Common myeloid progenitor, CD34-positive (primary cell): ENCODE data around the gene C2CD3.

ENCODE experiments used
- CTCF ChIA-PET: fragments of 350-600 bp; sonication (Branson Sonifier 250); formaldehyde crosslinking; loops from one replicate; lab custom pipeline; 2021; ENCODE audit warnings: antibody characterized with exemption; lab: Charles Lee
- POLR2A ChIA-PET: fragments of 350-600 bp; sonication (Branson Sonifier 250); formaldehyde crosslinking; loops from one replicate; lab custom pipeline; 2021; ENCODE audit warnings: antibody characterized with exemption; lab: Charles Lee
- DNase-seq, 3 donors: peaks; one replicate each; pipeline versions ENCODE4 v3.0.0 to v3.0.0-alpha.2; 2013
- H3K27ac ChIP-seq, 2 experiments: 1 replicate in 1 of 2; 2 replicates in 1 of 2; pipeline ENCODE4 v1.7.0; 2013; ENCODE audit warnings: inconsistent platforms in 2 of 2, low read length in 2 of 2, mild to moderate bottlenecking in 2 of 2, low read depth in 1 of 2, moderate library complexity in 1 of 2; ENCODE audit not compliant: severe bottlenecking in 2 of 2, insufficient read depth in 1 of 2, poor library complexity in 1 of 2
- H3K27me3 ChIP-seq, 5 experiments: replicated peaks in 2 of 5; 1 replicate in 3 of 5; 2 replicates in 2 of 5; pipeline versions ENCODE4 v1.6.1 to v1.7.0; 2013; ENCODE audit warnings: low read length in 4 of 5, mild to moderate bottlenecking in 2 of 5, moderate library complexity in 2 of 5, inconsistent platforms in 1 of 5; ENCODE audit not compliant: insufficient read depth in 5 of 5, control insufficient read depth in 4 of 5
- H3K36me3 ChIP-seq, 4 experiments: 1 replicate in 2 of 4; 2 replicates in 2 of 4; pipeline versions ENCODE4 v1.6.1 to v1.7.0; 2013; ENCODE audit warnings: low read length in 3 of 4, control low read depth in 1 of 4, mild to moderate bottlenecking in 1 of 4; ENCODE audit not compliant: control insufficient read depth in 4 of 4, insufficient read depth in 4 of 4
- H3K4me1 ChIP-seq, 4 experiments: 1 replicate in 3 of 4; 2 replicates in 1 of 4; pipeline versions ENCODE4 v1.6.1 to v1.7.1; 2013; ENCODE audit warnings: low read length in 3 of 4, mild to moderate bottlenecking in 3 of 4, control low read depth in 1 of 4, inconsistent platforms in 1 of 4, moderate library complexity in 1 of 4; ENCODE audit not compliant: control insufficient read depth in 4 of 4, insufficient read depth in 4 of 4; ENCODE audit errors: control extremely low read depth in 1 of 4
- H3K4me3 ChIP-seq, 7 experiments: 1 replicate in 4 of 7; 2 replicates in 3 of 7; pipeline versions ENCODE4 v1.5.1 to v1.7.0; 2013; ENCODE audit warnings: mild to moderate bottlenecking in 7 of 7, low read length in 6 of 7, moderate library complexity in 6 of 7, inconsistent platforms in 2 of 7, low read depth in 2 of 7, control low read depth in 1 of 7; ENCODE audit not compliant: insufficient read depth in 4 of 7, control insufficient read depth in 1 of 7; ENCODE audit errors: extremely low read depth in 1 of 7
- H3K9me3 ChIP-seq, 5 experiments: 1 replicate in 4 of 5; 2 replicates in 1 of 5; pipeline versions ENCODE4 v1.6.1 to v1.7.1; 2013; ENCODE audit warnings: low read length in 4 of 5, mild to moderate bottlenecking in 2 of 5, inconsistent platforms in 1 of 5, low read depth in 1 of 5, moderate library complexity in 1 of 5; ENCODE audit not compliant: control insufficient read depth in 4 of 5, insufficient read depth in 2 of 5; ENCODE audit errors: control extremely low read depth in 1 of 5
- WGBS: methylation state at CpG from one replicate; pipeline ENCODE4 v1.1.5; 2013; ENCODE audit not compliant: insufficient coverage; 5-methylcytosine and 5-hydroxymethylcytosine counted together

The C2CD3 gene

DNA sequence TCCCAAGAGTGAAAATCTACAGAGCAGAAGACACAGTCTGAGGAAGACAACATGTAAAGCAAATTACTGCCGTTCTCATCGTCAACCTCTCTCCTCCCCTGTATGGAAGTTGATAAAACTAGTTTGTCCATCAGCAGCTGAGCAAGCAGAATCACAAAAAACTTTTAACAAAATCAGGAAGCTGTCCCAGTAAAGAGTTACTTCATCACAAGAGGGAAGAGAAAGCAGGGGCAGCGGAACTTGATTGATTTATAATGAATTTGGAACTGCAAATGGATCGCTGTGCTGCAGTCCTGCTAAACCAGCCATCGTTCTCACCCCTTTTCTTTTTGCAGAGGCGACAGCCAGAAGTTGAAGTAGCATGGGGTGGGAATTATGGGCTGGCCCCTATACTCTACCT lies 148.3 kb downstream of the C2CD3 start:
- no peak for DNase-seq
- ChIA-PET POLR2A (no interaction called here), CTCF (no interaction called here)
- WGBS = 87% methylated on average over 3 of the region's 6 CpGs
- H3K27ac ChIP-seq = no peak overlapping the region
- no peaks in the 10 kb centered on the region for H3K9me3 ChIP-seq
- peaks cover 0 to 43% (median 34%) of the 10 kb centered on the region in 4 experiments for H3K4me1 ChIP-seq
- no peak overlapping the region for H3K4me3 ChIP-seq
- H3K36me3 ChIP-seq = peaks cover 0 to 25% (median 7%) of the 10 kb centered on the region in 4 experiments
- H3K27me3 ChIP-seq = no peaks in the 10 kb centered on the region

DNA sequence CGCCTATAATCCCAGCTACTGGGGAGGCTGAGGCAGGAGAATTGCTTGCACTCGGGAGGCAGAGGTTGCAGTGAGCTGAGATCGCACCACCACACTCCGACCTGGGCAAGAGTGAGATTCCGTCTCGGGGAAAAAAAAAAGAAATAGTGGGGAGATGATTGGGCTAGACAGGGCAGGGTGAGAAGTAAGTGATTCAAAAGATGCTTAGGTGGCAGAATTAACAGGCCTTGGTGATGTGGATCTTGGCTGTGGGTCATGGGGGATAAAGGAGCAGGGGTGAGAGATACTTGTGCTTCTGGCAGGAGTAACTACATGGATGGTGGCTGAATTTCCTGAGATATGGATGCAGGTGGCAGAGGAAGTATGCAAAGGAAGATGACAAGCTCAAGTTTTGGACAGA lies 148.8 kb downstream of the C2CD3 start:
- POLR2A ChIA-PET = interaction anchor here (1.2 kb wide), 1 partner anchor 54 kb away, joined by 3 read pairs; no protein-coding TSS in a partner anchor
- WGBS = 98% methylated on average over 6 of the region's 6 CpGs
- no peak overlapping the region for H3K4me3 ChIP-seq
- no peak for DNase-seq
- H3K4me1 ChIP-seq = peaks cover 0 to 43% (median 34%) of the 10 kb centered on the region in 4 experiments
- H3K27me3 ChIP-seq = no peaks in the 10 kb centered on the region
- CTCF ChIA-PET = interaction anchor here (0.8 to 0.9 kb wide), 2 partner anchors 42 to 65 kb away, joined by 3 read pairs; no protein-coding TSS in a partner anchor
- no peaks in the 10 kb centered on the region for H3K9me3 ChIP-seq
- no peak overlapping the region for H3K27ac ChIP-seq
- peaks cover 2 to 30% (median 7%) of the 10 kb centered on the region in 4 experiments for H3K36me3 ChIP-seq

DNA sequence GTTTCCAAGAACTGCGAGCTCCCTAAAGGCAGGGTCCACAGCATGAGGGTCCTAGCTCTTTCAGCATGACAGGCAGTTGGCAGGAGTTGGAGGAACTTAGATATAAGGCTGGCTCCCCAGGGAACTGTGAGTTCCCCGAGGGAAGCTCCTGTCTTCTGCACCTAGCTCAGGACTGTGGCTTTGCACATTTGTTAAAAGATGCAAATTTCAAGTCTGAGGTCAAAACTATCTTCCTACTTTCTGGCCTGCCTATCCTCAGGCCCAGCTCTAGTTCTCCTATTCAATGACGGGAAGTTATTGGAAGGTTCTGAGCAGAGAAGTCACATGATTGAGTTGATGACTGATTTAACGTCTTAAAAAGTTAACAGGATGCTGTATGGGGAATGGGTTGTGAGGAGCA lies 150.3 kb downstream of the C2CD3 start:
- H3K9me3 ChIP-seq = no peaks in the 10 kb centered on the region
- no peaks in the 10 kb centered on the region for H3K27me3 ChIP-seq
- WGBS = 40% methylated on average over 3 of the region's 4 CpGs
- no peak overlapping the region for H3K4me3 ChIP-seq
- H3K4me1 ChIP-seq = peaks cover 0 to 41% (median 35%) of the 10 kb centered on the region in 4 experiments
- DNase-seq = peak in 2 of 3 donors; percentile 48 to 55
- ChIA-PET CTCF (interaction anchor here (1.1 to 1.6 kb wide), 3 partner anchors 10 to 50 kb away, joined by 3 to 4 read pairs (median 3); no protein-coding TSS in a partner anchor), POLR2A (no interaction called here)
- peaks cover 2 to 36% (median 11%) of the 10 kb centered on the region in 4 experiments for H3K36me3 ChIP-seq
- H3K27ac ChIP-seq = no peak overlapping the region

DNA sequence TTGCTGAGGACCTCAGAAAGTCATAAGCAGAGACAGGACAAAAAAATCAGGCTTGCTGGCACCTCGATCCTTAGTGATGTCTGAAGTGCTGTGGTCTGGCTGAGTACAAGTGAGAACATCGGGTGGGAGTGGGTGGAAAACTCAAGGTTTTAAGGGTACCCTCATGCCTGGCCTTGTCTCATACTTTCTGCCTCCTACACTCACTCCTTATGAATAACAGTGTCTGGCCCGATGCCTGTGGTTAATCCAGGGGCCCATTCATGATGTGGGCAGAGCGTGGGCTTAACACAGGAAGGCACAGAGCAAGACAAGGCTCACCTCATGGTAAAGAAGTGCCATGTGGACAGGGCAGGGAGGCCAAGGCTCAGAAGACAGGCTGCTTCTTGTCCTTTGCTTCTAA lies 150.9 kb downstream of the C2CD3 start:
- Histone ChIP-seq H3K4me3 (no peak overlapping the region), H3K9me3 (no peaks in the 10 kb centered on the region), H3K36me3 (peaks cover 2 to 34% (median 10%) of the 10 kb centered on the region in 4 experiments), H3K4me1 (peaks cover under 1 to 48% (median 41%) of the 10 kb centered on the region in 4 experiments), H3K27ac (peak overlapping the region in 1 of 2 experiments; percentile 67), H3K27me3 (no peaks in the 10 kb centered on the region)
- DNase-seq = peak in 2 of 3 donors; percentile 17 to 30
- WGBS = 43% methylated on average over 2 of the region's 4 CpGs
- ChIA-PET POLR2A (no interaction called here), CTCF (interaction anchor here (0.9 to 1.6 kb wide), 4 partner anchors 10 to 52 kb away, joined by 3 to 4 read pairs (median 3); no protein-coding TSS in a partner anchor)

DNA sequence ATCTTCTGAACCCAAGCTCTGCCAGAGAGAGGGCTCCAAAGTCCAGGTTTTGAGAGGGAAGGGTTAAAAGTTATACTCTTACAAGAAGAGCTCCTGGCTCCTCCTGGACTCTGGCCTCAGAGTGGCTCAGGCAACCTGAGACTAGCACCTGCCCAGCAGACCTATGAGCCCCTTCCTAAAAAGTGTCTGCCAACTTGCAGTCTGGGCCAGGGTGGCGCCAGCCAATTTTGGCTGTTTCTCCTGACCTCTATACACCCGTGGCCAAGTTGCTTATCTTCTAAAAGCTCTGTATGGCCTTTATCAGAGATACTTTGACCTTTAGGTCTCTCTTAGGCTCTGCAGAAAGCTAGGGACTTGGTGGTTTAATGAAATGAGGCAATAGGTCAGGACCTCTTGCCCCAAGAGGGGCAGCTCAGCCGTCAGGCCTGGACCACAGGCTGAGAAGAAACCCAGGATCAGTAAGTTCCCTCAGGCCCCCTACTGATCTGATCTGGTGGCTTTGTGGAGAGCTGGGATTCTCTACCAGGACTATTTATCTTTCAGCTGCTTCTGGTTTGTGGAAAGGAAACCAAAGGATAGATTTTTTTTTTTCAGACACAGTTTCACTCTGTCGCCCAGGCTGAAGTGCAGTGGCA lies 151.6 kb downstream of the C2CD3 start:
- no peak for DNase-seq
- Histone ChIP-seq H3K27ac (peak overlapping the region in 1 of 2 experiments; percentile 67), H3K4me1 (peaks cover 4 to 55% (median 48%) of the 10 kb centered on the region in 4 experiments), H3K36me3 (peaks cover 2 to 34% (median 10%) of the 10 kb centered on the region in 4 experiments), H3K27me3 (no peaks in the 10 kb centered on the region), H3K9me3 (no peaks in the 10 kb centered on the region), H3K4me3 (no peak overlapping the region)
- ChIA-PET POLR2A (no interaction called here), CTCF (interaction anchor here (0.9 to 2.6 kb wide), 8 partner anchors 9 to 52 kb away, joined by 3 to 10 read pairs (median 4); no protein-coding TSS in a partner anchor)
- WGBS = 77% methylated on average over 3 of the region's 4 CpGs

DNA sequence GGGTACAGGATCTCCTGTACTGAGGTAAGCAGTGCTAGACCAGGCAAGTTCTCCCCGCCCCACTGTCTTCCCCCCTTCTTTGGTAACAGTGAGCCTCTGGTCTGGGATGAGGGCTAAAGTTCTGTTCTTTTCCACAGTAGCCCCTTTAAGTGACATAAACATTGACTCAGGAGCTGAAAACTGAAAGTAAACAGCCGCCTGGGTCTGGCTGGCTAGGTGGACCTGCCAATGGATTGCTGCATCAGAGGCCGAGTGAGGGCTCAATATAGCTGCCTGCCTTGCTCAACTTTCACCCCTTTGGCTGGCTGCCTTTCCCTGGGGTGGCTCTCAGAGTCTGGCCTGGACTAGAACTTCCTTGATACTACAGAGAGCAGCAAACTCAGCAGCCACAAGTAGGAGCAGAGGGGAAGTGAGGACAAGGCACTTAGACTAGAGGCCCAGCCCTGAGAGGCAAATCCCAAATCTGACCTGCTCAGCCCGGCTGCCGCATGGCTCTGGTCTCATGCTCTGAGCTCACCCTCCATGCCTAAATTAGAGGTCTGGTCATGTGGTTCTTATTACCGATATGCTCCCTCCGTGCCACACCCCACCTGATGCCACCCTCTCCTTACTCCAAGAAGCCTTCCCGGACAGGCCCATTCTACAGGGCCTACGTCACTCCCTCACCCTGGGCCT lies 152.3 kb downstream of the C2CD3 start:
- WGBS = 74% methylated on average over 9 of the region's 9 CpGs
- Histone ChIP-seq H3K36me3 (peaks cover 2 to 31% (median 11%) of the 10 kb centered on the region in 4 experiments), H3K27me3 (no peaks in the 10 kb centered on the region), H3K4me3 (no peak overlapping the region), H3K4me1 (peaks cover 4 to 59% (median 54%) of the 10 kb centered on the region in 4 experiments), H3K27ac (peak overlapping the region in 1 of 2 experiments; percentile 67), H3K9me3 (no peaks in the 10 kb centered on the region)
- peak in 2 of 3 donors; percentile 36 to 48 for DNase-seq
- CTCF ChIA-PET = interaction anchor here (0.9 to 2.6 kb wide), 8 partner anchors 16 to 54 kb away, joined by 3 to 10 read pairs (median 4); no protein-coding TSS in a partner anchor
- POLR2A ChIA-PET = interaction anchor here (1.0 kb wide), 1 partner anchor 11 kb away, joined by 3 read pairs; no protein-coding TSS in a partner anchor
